ENCODE measurements around the gene STX7. TPM values are rescaled to one million over a fixed set of nuclear protein-coding genes. Genes with fewer than 3 reads are reported as not detected.
"Not testable (repeated sequence)": the region's sequence is repeated elsewhere in the genome, so short reads cannot be mapped to it uniquely, and the experiment has no call there.

STX7 gene, protein sequence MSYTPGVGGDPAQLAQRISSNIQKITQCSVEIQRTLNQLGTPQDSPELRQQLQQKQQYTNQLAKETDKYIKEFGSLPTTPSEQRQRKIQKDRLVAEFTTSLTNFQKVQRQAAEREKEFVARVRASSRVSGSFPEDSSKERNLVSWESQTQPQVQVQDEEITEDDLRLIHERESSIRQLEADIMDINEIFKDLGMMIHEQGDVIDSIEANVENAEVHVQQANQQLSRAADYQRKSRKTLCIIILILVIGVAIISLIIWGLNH
- total RNA-seq (2014; rRNA removed; shearing (Covaris generic); ENCODE audit: low replicate concordance) = 4.8 and 21.9 TPM in 2 replicates

- in situ Hi-C loops (cut with HindIII; ENCODE audit: low pct_unique_long_range_greater_than_20kb, low sequenced_read_pairs) = no loop called here
Observed at GRCh38 chr6:132512638-132513632, at the start of gene STX7. Gene STX7, minus strand, starts transcription at chr6:132513116. Its CDS starts 9,586 bp downstream, at chr6:132503530.

DNA sequence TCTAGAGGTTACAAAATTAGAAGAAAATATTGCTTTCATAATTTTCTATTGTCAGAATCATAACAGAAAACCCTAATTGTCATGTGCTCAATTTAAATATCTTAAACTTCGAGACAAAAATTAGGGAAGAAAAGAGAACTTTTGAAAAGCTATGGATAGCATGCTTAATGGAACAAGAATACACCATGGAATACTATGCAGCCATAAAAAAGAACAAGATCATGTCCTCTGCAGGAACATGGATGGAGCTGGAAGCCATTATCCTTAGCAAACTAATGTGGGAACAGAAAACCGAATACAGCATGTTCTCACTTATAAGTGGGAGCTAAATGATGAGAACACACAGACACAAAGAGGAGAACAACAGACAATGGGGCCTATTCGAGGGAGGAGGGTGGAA lies 47.2 kb upstream of the STX7 start:
- DNase-seq (ENCODE audit: low read depth); in situ Hi-C loops (cut with HindIII; ENCODE audit: low pct_unique_long_range_greater_than_20kb, low sequenced_read_pairs): not testable (repeated sequence)

More at GRCh38 chr6:132512638-132513632, at the start of gene STX7:
- peak; percentile 94 for DNase-seq (ENCODE audit: low read depth)

DNA sequence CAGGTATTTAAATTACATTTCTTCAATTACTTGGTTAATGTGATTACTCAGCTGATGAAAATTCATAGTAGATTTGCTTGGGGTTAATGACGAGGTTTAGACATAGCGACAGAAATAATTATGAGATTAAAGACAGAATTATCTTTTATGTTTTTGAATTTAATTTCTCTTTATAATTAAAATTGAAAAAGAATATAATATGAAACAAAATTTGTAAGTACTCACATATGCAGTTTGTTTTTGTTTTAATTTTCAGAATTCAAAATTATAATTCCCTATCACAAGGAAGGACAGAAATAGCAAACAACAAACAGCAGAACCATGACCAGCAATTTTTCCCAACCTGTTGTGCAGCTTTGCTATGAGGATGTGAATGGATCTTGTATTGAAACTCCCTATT lies 39.5 kb upstream of the STX7 start, which contains the start of gene TAAR8:
Gene TAAR8, plus strand, starts transcription at position 301 of the 400 bp plus-strand sequence. Its CDS starts 21 bp downstream, at position 322.
- in situ Hi-C loops (cut with HindIII; ENCODE audit: low pct_unique_long_range_greater_than_20kb, low sequenced_read_pairs) = no loop called here
- no peak for DNase-seq (ENCODE audit: low read depth)

DNA sequence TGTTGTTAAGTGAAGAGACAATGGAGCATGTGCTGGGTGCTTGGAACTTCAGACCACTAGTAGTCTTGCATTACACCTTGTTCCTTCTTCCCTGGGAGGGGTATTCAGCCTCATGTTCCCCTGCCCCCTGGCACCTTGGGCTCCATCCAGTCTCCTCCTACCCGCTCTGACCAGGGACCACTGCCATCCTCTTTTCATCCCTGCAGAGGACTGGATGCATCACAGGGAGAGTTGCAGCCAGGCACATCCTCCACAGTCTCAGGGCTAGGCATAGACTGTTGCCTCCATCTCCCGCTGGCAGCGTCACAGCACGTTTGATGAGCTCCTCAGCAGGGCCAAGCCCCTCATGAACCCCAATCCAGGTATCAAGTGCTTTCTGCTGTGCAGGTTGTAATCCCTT lies 38.3 kb upstream of the STX7 start:
- in situ Hi-C loops (cut with HindIII; ENCODE audit: low pct_unique_long_range_greater_than_20kb, low sequenced_read_pairs) = no loop called here
- no peak for DNase-seq (ENCODE audit: low read depth)

DNA sequence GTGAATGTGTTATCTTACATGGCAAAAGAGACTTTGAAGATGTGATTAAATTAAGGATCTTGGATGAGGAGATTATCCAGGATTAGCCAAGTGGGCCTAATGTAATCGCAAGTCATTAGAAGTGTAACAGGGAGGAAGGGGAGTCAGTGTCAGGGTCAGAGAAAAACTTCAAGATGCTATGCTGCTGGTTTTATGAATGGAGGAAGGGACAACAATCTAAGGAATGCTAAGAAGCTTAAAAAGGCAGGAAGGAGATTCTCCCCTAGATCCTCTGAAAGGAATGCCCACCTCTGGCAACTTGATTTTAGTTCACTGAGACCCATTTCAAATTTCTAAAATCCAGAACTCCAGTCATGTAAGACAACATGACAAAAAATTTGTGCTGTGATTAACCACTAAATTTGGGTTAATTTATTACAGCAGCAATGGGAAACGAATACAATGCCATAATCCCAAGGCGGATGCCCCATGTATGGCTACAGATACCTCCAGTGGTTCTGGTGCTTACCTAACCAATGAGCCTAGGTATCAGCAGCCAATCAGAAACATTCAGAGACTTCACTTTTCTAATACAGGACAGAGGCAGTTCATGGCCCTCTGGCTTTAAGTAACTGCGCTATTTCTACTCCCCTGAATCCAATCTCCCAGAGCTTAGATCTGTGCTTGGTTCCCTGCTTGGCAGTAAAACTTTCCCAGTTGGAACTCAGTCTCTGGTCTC lies 36.0 kb upstream of the STX7 start:
- in situ Hi-C loops (cut with HindIII; ENCODE audit: low pct_unique_long_range_greater_than_20kb, low sequenced_read_pairs) = no loop called here
- no peak for DNase-seq (ENCODE audit: low read depth)

DNA sequence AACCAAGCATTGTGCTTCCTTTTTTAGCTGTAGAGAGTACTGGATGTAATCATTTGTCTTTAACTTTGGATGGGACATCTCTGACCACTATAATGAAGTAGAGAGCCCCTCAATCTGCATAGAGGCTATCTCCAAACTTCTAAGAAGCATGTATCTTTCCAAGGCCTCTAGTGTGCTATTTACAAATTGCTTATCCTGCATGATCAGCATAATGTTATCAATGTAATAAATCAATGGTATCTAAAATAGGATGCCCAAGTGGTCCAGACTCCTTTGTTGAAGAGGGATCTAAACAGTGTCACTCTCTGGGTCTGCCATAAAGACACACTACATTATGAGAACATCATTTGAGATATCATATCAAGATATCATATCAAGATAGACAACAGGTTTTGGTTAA lies 31.9 kb upstream of the STX7 start:
- DNase-seq (ENCODE audit: low read depth) = no peak
- in situ Hi-C loops (cut with HindIII; ENCODE audit: low pct_unique_long_range_greater_than_20kb, low sequenced_read_pairs) = no loop called here

GRCh38 chr6:132537977-132538376 lies 25.1 kb upstream of the STX7 start, which contains the start of gene TAAR9:
Gene TAAR9, plus strand, starts transcription at chr6:132538277. Its CDS starts 13 bp downstream, at chr6:132538290.
- DNase-seq (ENCODE audit: low read depth) = no peak
- in situ Hi-C loops (cut with HindIII; ENCODE audit: low pct_unique_long_range_greater_than_20kb, low sequenced_read_pairs) = no loop called here

DNA sequence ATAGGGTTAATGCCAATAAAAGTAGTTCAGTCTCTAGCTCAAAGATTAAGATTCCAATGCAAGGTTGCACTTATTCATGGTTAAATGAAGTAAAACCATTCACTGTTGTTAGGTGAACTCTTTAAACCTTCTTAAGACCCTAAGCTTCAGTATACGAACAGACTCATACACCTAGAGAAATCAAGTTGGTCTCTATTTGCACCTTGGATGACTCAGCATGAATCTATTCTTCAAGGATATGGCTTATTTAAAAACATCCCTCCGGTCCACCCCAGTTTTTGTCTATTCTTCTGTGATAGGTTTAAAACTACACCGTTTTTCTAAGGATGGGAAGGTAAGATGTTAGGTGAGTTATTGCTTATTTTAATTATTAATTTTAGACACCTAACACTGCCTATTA lies 24.2 kb upstream of the STX7 start:
- in situ Hi-C loops (cut with HindIII; ENCODE audit: low pct_unique_long_range_greater_than_20kb, low sequenced_read_pairs) = no loop called here
- DNase-seq (ENCODE audit: low read depth) = no peak

DNA sequence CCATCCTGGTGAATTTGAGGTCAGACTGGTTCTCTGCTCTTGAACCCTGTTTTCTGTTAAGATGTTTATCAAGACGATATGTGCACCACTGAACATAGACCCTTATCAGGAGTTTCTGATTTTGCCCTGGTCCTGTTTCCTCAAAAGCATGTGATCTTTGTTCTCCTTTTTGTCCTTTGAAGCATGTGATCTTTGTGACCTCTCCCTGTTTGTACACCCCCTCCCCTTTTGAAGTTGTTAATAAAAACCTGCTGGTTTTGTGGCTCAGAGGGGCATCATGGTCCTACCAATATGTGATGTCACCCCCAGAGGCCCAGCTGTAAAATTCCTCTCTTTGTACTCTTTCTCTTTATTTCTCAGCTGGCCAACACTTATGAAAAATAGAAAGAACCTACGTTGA lies 21.6 kb upstream of the STX7 start:
- in situ Hi-C loops (cut with HindIII; ENCODE audit: low pct_unique_long_range_greater_than_20kb, low sequenced_read_pairs); DNase-seq (ENCODE audit: low read depth): not testable (repeated sequence)

DNA sequence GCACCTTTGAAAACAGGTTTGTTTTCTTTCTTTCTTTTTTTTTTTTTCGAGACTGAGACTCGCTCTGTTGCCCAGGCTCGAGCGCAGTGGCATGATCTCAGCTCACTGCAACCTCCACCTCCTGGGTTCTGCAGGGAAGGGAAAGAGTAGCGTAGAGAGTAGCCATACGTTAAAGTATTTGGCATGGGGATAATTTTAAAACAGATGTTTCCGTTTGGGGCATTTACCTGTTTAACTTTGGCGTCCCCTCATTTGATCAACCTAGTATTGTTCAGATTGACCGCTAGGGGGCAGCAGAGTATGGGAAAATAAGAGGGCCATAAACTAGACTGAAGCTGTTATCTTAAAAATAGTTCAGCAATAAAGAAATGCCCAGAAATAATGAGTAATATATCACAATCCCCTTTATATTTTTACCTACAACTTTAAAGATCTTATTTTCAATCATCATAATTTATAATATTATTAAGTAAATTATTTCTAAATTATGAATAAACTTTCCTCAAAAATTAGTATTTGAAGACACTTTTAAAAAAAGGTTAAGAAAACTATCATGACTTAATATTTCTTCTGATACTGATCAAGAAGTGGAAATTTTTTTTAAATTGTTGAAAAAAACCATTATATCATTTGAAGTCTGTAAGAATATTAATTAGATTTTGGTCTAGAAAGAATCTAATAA lies 17.5 kb upstream of the STX7 start:
- DNase-seq (ENCODE audit: low read depth) = peak; percentile 48
- in situ Hi-C loops (cut with HindIII; ENCODE audit: low pct_unique_long_range_greater_than_20kb, low sequenced_read_pairs) = no loop called here

GRCh38 chr6:132527791-132528190 lies 14.9 kb upstream of the STX7 start:
- peak; percentile 9 for DNase-seq (ENCODE audit: low read depth)
- in situ Hi-C loops (cut with HindIII; ENCODE audit: low pct_unique_long_range_greater_than_20kb, low sequenced_read_pairs) = no loop called here

- no peak for DNase-seq (ENCODE audit: low read depth)
- in situ Hi-C loops (cut with HindIII; ENCODE audit: low pct_unique_long_range_greater_than_20kb, low sequenced_read_pairs) = no loop called here
Observed at GRCh38 chr6:132526461-132526860, 13.5 kb upstream of the STX7 start.

GRCh38 chr6:132525866-132526265 lies 12.9 kb upstream of the STX7 start:
- in situ Hi-C loops (cut with HindIII; ENCODE audit: low pct_unique_long_range_greater_than_20kb, low sequenced_read_pairs) = no loop called here

GRCh38 chr6:132524646-132525045 lies 11.7 kb upstream of the STX7 start:
- no peak for DNase-seq (ENCODE audit: low read depth)
- in situ Hi-C loops (cut with HindIII; ENCODE audit: low pct_unique_long_range_greater_than_20kb, low sequenced_read_pairs) = no loop called here

More at GRCh38 chr6:132525866-132526265, 12.9 kb upstream of the STX7 start:
- no peak for DNase-seq (ENCODE audit: low read depth)

DNA sequence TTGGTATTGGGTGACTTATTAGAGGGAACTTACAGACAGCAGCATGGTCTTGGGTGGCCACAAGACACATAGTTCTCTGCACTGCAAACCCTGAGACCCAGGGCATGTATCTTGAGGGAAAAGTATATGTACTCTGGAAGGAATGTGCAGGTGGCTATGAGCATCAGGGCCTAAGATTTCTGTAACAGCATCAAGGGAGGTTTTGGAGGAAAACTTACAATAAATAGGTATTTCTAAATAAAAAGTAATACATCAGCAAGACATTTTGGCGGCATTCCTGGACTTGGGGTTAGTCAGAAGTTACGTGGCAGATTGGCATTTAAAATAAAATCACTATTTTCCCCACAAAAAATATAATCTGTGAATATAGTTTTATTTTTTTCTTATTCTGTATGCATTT lies 8.0 kb upstream of the STX7 start:
- no peak for DNase-seq (ENCODE audit: low read depth)
- in situ Hi-C loops (cut with HindIII; ENCODE audit: low pct_unique_long_range_greater_than_20kb, low sequenced_read_pairs) = no loop called here

- in situ Hi-C loops (cut with HindIII; ENCODE audit: low pct_unique_long_range_greater_than_20kb, low sequenced_read_pairs) = no loop called here
- DNase-seq (ENCODE audit: low read depth) = no peak
Observed at GRCh38 chr6:132515386-132515785, 2.5 kb upstream of the STX7 start.

DNA sequence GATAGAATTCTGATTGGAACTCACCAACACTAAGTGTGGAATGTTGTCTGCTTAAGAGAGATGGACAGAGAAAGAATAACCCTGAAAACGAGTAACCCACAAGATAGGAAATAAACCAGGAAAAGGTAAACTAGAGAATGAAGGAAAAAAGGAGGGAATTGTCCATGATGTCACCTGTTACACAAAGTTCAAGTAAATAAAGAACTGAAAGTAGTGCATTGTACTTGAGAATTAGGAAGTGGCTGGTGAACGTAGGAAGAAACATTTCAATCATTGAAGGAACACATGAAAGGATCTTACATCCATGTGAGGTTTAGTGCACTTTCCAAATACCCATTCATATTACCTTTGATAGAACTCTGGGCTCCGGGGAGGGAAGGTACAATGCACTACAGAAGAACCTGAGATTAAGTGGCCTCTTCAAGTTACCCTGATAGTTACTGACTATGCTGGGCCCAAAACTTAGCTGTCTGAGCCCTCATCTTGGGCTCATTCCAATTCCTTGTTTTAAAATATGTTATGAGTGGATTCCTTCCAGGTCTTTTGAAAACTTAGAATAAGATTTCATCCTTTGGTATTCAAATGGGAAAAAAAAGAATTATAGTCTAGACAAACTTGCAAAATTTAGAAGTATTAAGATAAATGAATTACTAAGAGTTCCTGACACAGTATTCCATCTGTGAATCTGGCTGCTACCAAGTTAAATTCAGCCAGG lies 1.1 kb upstream of the STX7 start:
- in situ Hi-C loops (cut with HindIII; ENCODE audit: low pct_unique_long_range_greater_than_20kb, low sequenced_read_pairs) = no loop called here
- DNase-seq (ENCODE audit: low read depth) = no peak
